Subcutaneous abdominal adipose tissue (tissue), 5 donors: ENCODE results near the gene ASPRV1.

ENCODE experiments used
- H3K27ac ChIP-seq: one replicate; pipeline ENCODE4 v1.7.0; 2013; ENCODE audit warnings: low read depth, mild to moderate bottlenecking, inconsistent platforms, low read length, moderate library complexity
- H3K27me3 ChIP-seq, 5 donors: one replicate each; pipeline ENCODE4 v1.7.0; 2013; ENCODE audit warnings: low read length in 5 of 5, inconsistent platforms in 1 of 5; ENCODE audit not compliant: control insufficient read depth in 5 of 5, insufficient read depth in 4 of 5
- H3K36me3 ChIP-seq, 5 donors: one replicate each; pipeline ENCODE4 v1.7.0; 2013; ENCODE audit warnings: low read length in 5 of 5; ENCODE audit not compliant: control insufficient read depth in 5 of 5, insufficient read depth in 5 of 5
- H3K4me1 ChIP-seq, 5 donors: one replicate each; pipeline ENCODE4 v1.7.0; 2013; ENCODE audit warnings: low read length in 5 of 5, mild to moderate bottlenecking in 3 of 5, moderate library complexity in 1 of 5; ENCODE audit not compliant: control insufficient read depth in 5 of 5, insufficient read depth in 5 of 5
- H3K4me3 ChIP-seq, 5 donors: one replicate each; pipeline ENCODE4 v1.7.0; 2013; ENCODE audit warnings: low read length in 5 of 5, low read depth in 1 of 5
- H3K9ac ChIP-seq, 5 donors: one replicate each; pipeline ENCODE4 v1.7.0; 2013; ENCODE audit warnings: low read length in 5 of 5, mild to moderate bottlenecking in 4 of 5, moderate library complexity in 3 of 5
- H3K9me3 ChIP-seq, 5 donors: one replicate each; pipeline ENCODE4 v1.7.0; 2013; ENCODE audit warnings: low read length in 5 of 5; ENCODE audit not compliant: control insufficient read depth in 5 of 5
- donor health status: healthy.
- donor health status: healthy.
- donor health status: healthy.
- donor health status: healthy.
- donor health status: healthy.

Gene ASPRV1

DNA sequence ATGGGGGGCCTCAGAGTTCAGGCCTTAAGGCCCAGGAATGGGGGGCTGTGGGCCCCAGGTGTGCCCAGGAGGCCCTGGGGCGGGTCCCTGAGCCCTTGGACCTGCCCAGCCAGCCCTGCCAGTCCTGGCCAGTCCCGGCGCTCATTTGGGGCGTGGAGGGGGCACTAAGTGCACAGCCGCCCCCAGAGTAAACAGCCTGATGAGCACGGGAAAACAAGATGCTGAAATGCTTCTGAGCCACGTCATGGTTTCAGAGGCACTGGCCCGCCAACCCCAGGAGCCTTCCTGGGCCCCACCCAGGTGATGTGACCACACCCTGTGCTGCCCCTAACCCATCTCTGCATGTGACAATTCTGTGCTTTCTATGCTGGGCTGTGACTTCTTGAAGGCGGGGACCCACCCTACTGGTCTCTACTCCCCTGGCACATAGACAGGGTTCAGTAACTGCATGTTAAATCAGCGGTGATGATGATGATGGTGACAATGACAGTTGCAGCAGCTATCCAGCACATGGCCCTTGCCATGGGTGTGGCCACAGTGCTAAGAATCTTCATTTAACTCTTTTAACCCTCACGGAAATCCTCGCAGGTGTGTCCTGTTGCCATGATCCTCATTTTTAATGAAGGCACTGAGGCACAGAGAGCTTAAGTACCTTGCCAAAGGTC lies 28.1 kb upstream of the ASPRV1 start:
- Histone ChIP-seq H3K4me3 (no peak overlapping the region), H3K9me3 (no peaks in the 10 kb centered on the region), H3K4me1 (peaks cover 0 to 20% (median 17%) of the 10 kb centered on the region in 5 donors), H3K27ac (no peak overlapping the region), H3K36me3 (peaks cover 0 to 16% (median 13%) of the 10 kb centered on the region in 5 donors), H3K9ac (no peak overlapping the region), H3K27me3 (no peaks in the 10 kb centered on the region)

DNA sequence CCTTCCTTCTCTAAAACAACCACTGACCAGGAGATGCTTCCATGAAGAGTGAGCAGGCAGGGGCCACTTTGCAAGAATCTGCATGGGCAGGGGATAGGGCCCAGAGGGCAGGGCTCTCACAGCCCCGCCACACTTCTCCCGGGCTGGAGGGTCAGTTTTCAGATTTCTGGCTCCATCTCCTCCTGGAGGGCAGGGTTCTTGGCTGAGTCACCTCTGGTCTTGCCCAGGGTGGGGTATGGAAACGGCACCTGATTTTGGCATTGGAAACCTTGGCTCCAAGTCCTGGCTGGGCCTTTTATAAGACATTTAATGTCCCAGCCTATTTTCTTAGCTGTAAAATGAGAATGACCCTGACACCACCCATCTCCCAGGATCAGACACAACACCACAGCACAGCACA lies 27.6 kb upstream of the ASPRV1 start:
- Histone ChIP-seq H3K4me1 (peaks cover 0 to 20% (median 17%) of the 10 kb centered on the region in 5 donors), H3K36me3 (peaks cover 0 to 13% (median 10%) of the 10 kb centered on the region in 5 donors), H3K27ac (no peak overlapping the region), H3K4me3 (no peak overlapping the region), H3K27me3 (no peaks in the 10 kb centered on the region), H3K9ac (no peak overlapping the region), H3K9me3 (no peaks in the 10 kb centered on the region)

DNA sequence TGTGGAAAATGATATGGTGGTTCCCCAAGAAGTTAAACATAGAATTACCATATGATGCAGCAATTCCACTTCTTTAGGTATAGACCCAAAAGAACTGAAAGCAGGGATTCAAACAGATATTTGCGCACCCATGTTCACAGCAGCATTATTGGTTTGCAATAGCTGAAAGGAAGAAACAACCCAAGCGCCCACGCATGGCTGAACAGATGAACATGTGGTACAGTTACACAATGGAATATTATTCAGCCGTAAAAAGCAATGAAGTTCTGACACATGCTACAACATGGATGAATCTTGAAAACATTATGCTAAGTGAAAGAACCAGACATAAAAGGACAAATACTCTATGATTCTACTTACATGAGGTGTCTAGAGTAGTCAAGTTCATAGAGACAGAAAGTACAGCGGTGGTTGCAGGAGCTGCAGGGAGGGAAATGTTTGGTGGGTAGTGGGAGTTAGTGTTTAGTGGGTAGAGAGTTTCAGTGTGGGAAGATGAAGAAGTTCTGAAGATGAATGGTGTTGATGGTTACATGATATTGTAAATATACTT lies 26.7 kb upstream of the ASPRV1 start:
- H3K36me3 ChIP-seq, result peaks cover 0 to 5% (median 2%) of the 10 kb centered on the region in 5 donors
- H3K27ac ChIP-seq, result no peak overlapping the region
- no peak overlapping the region for H3K4me3 ChIP-seq
- H3K9ac ChIP-seq, result no peak overlapping the region
- H3K9me3 ChIP-seq, result no peaks in the 10 kb centered on the region
- no peaks in the 10 kb centered on the region for H3K27me3 ChIP-seq
- peaks cover 0 to 24% (median 20%) of the 10 kb centered on the region in 5 donors for H3K4me1 ChIP-seq

DNA sequence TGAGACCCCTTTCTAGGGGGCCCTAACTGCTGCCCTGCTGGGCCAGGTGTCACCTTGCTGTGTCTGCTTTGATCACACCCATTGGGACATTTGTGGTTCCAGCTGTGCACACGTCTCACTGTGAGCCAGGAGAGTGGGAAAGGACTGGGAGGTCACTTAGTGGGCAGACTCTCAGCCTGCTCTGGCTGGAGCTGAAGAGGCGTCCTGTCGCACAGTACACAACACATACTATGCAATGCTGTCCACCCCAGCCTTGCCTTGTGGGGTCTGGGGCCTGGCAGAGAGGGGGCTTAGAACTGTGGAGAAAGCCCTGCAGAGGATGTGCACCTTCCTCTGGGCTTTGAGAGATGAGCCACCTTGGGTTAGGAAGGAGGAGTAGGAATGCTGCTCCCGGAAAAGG lies 25.3 kb upstream of the ASPRV1 start:
- peaks cover 0 to 18% (median 13%) of the 10 kb centered on the region in 5 donors for H3K4me1 ChIP-seq
- no peak overlapping the region for H3K9ac ChIP-seq
- no peak overlapping the region for H3K4me3 ChIP-seq
- no peak overlapping the region for H3K27ac ChIP-seq
- no peaks in the 10 kb centered on the region for H3K27me3 ChIP-seq
- no peaks in the 10 kb centered on the region for H3K9me3 ChIP-seq
- H3K36me3 ChIP-seq, result no peaks in the 10 kb centered on the region

DNA sequence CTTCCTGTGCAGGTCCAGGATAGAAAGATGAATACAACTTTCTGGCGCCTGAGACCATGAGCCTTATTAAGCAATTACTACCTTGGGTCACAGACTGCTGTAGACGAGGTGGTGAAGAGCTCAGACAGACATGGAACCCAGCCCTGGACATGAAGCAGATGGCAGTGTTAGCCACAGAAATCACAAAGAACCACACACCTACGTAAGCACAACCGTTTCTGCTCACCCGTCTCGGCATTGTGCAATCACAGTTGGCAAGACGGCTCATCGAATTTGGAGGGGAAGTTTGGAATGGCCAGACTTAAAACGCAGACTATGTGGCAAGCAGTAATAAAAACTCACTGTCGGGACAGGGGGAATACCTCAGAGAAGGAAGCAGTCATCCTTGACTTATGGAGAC lies 24.3 kb upstream of the ASPRV1 start:
- Histone ChIP-seq H3K27ac (no peak overlapping the region), H3K27me3 (no peaks in the 10 kb centered on the region), H3K36me3 (no peaks in the 10 kb centered on the region), H3K4me1 (peaks cover 0 to 18% (median 13%) of the 10 kb centered on the region in 5 donors), H3K4me3 (no peak overlapping the region), H3K9me3 (no peaks in the 10 kb centered on the region), H3K9ac (no peak overlapping the region)

DNA sequence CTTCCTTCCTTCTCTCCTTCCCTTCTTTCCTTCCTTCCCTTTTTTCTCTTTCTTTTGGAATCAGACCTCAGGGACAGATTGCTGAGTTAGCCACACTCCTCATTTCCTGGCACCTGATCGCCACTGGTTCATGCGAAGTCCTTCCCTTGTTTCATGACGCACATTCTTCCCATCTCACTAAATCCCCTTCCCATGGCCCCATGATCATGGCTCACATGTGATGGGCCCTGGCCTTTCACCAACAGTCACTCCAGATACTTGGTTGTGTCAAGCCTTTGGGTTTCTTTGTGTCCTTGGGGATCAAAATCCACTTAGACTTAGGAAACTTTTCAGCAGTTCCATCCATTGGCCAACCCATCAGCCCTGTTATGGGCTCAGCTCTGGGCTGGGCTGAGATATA lies 23.8 kb upstream of the ASPRV1 start:
- H3K36me3 ChIP-seq, result no peaks in the 10 kb centered on the region
- H3K9me3 ChIP-seq, result no peaks in the 10 kb centered on the region
- H3K27ac ChIP-seq, result no peak overlapping the region
- H3K4me3 ChIP-seq, result no peak overlapping the region
- H3K4me1 ChIP-seq, result peaks cover 0 to 20% (median 13%) of the 10 kb centered on the region in 5 donors
- no peak overlapping the region for H3K9ac ChIP-seq
- no peaks in the 10 kb centered on the region for H3K27me3 ChIP-seq

DNA sequence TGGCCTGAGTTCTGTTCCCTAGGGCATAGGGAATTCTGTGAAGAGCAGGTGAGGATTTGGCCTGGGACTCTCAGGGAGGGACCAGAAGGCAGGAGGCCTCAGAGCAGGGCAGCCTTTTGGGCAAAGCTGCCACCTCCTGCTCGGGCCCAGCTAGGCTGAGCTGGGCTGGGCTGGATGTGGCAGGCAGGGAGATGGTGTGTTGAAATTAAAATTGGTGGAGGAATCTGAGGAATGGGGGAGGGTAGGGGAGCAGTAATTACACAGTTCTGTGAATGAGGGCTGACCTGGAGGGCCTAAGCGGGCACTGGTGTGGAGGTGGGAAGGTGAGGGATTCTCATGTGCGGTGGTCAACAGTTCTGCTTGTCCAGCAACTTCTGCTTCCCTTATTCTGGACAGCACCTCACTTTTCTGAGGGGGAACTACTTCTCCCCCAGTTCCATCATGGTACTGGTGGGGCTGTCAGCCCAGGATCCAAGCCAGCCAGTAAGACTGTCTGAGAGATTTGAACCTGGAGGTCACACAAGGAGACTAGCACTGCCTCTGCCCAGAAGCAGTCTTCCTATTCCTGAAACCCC lies 22.0 kb upstream of the ASPRV1 start:
- Histone ChIP-seq H3K27ac (no peak overlapping the region), H3K9me3 (no peaks in the 10 kb centered on the region), H3K9ac (no peak overlapping the region), H3K4me1 (peaks cover 0 to 22% (median 13%) of the 10 kb centered on the region in 5 donors), H3K36me3 (no peaks in the 10 kb centered on the region), H3K4me3 (no peak overlapping the region), H3K27me3 (no peaks in the 10 kb centered on the region)

DNA sequence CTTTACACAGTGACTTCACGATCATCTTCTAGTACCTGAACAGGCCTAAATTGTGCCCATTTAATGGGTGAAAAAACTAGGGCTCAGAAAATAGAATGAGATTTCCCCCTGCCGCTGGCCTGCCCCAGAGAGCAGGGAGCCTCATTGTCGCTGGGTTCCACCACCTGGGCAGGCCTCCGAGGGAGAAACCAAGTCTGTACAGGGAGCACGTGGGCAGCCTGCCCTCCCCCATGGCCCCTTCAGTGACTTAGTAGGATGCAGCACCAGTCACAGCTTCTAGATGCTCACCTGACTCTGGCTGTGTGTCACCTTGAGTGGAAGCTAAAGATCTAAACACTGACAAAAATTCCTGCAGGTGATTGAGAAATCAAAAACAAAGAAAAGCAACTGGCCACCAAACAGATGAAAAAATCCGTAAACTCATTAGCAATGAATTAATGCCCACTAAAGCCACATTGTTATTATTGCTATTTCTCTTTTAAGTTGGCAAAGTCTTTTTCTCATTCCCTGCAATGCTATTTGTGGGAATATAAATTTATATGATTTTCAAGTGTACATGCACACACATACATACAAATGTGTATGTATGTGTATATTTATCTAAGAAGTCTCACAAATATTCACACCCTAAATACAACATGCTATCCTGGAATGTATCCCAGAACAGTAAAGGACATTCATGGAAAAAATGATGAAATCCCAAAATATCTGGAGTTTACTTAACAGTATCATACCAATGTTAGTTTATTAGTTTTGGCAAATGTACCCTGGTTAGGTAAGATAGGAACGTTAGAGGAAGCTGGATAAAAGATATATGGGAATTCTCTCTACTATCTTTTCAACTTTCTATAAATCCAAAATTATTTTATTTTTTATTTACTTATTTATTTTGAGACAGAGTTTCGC lies 18.7 kb upstream of the ASPRV1 start:
- H3K36me3 ChIP-seq, result no peaks in the 10 kb centered on the region
- H3K9me3 ChIP-seq, result no peaks in the 10 kb centered on the region
- H3K27me3 ChIP-seq, result no peaks in the 10 kb centered on the region
- no peak overlapping the region for H3K4me3 ChIP-seq
- no peak overlapping the region for H3K9ac ChIP-seq
- H3K27ac ChIP-seq, result no peak overlapping the region
- peaks cover 0 to 17% (median 3%) of the 10 kb centered on the region in 5 donors for H3K4me1 ChIP-seq

DNA sequence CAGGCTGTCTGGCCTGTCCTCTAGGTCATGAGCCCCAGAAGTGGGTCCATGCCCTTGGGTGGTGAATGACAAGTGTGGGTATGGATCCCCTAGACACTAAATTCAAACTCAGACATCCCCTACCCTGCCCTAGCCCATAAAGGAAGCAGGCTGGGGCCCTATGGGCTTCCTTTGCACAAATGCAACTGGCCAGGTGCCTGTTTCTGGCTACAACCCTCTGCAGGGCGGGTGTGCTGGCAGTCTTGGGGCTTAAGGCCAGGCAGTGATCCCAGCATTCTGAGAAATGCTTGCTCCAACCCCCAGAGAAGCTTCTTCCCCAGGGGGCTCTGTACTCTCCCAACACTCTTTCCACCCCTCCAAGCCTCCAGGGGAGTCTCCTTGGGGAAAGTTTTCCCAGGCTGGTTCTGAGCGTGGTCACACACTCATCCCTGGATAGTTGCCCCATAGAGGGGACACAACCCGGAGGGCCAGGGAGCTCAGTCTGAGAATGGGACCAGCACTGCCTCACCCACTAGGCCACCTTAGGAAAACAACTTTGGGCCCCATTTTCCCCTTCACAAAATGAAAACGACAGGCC lies 16.6 kb upstream of the ASPRV1 start:
- Histone ChIP-seq H3K9me3 (no peaks in the 10 kb centered on the region), H3K27me3 (no peaks in the 10 kb centered on the region), H3K36me3 (no peaks in the 10 kb centered on the region), H3K9ac (no peak overlapping the region), H3K4me1 (peaks cover 0 to 14% (median 0%) of the 10 kb centered on the region in 5 donors), H3K4me3 (no peak overlapping the region), H3K27ac (no peak overlapping the region)
